ENCODE measurements around the gene EID3.

EID3 gene

DNA sequence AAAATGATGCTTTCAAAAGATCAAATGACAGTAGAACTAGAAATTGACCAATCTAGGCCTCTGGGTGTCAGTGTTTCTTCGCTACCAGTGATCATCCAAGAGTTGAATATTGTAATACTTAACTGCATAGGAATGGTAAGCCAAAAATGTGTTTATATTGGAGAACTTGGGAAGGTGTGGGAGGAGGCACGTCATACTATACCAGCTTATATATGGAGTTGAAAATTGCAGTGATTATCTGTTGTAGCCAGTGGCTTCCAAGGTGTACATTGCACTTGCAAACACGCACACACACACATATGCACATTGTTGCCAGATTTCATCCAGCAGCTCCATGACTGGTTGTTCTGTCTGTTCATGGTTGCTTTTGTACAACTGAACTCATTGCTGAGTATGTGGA lies 36.1 kb downstream of the EID3 start:
- DNase-seq (ENCODE audit: low read depth): no peak

DNA sequence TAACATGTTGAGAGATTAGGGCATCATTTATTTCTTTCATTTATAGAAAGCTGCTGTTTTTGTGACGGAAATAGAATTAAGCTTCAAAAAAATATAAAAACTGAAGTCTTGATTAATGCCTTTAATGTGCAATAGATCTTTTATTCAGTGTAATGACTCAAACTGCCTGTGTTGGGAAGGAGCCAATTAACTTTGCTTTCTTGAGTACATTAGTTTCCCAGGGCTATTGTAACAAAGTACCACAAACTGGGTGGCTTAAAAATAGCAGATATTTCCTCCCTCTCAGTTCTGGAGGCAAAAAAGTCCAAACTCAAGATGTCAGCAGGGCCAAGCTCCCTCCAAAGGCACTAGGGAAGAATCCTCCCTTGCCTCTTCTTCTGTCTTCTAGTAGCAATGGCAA lies 36.6 kb downstream of the EID3 start:
- peak; percentile 47 for DNase-seq (ENCODE audit: low read depth)

DNA sequence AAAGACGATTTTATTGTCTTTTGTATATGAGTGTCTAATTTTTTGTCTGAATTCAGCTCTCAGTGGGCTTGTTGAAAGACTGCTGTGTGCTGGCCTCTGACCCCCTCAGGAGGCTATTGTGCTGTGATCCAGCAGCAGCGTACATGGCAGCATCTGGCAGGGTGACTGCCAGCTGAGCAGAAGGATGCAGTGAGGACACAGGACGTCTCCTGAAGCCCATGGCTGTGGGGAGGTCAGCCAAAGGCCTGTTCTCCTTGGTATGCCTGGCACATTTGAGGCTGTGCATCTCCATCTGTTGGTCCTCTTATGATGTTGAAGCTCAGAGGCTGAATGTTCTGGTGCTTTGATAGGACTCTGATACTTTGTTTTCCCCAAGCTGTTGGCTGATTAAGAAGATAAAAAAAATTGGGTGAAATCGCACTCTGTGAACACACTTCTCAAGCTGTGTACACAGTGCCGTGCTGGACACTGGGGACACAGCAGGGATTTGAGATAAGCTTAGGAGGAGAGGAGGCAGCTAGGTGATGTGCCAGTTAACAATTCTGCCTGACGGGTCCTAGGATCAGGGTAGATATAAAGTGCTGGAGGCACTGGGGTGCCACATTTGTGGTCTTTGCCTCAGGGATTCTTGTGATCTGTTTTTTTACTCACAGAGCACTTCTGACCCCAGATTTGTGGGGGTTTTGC lies 37.5 kb downstream of the EID3 start:
- DNase-seq (ENCODE audit: low read depth): no peak

DNA sequence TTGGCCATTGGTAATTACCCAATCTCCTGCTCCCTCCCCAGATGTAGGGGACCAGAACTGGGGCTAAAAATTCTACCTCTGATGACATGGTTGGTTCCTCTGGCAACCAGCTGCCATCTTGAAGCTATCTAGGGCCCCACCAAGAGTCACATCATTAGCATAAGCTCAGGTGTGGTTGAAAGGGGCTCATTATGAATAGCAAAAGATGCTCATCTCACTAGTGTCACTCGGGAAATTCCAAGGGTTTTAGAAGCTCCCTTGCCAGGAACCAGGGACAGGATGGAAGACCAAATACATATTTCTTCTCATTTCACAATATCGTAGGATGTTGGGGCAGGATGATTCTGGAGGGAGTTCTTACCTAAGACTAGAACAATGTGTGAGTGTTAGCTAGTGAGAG lies 38.6 kb downstream of the EID3 start:
- no peak for DNase-seq (ENCODE audit: low read depth)

DNA sequence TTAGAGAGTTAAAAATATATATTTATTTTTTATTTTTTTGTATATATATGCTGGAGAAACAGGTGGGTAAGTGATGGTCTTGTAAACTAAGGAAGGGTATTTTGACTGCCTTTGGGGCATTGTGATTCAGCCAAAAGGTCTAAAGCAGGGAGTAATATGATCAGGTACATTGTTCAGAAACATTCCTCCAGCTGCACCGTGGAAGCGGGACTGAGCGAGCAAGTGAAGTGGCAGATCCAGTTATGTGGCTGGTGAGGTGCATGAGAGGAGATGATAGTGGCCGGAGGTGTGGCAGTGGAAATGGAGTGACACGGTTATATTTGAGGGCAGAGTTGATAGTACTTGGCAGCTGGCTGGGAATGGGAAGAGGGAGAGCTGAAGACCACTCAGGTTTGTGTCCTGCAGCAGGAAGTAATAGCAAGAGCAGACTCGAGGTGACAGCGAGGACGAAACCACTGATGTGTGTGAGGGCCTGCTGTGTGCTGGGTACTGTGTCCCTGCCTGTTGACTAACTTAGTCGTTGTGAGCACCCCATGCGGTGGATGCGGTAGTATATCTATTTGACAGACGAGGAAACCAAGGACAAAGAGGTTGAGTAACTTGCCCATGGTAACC lies 39.2 kb downstream of the EID3 start:
- no peak for DNase-seq (ENCODE audit: low read depth)

DNA sequence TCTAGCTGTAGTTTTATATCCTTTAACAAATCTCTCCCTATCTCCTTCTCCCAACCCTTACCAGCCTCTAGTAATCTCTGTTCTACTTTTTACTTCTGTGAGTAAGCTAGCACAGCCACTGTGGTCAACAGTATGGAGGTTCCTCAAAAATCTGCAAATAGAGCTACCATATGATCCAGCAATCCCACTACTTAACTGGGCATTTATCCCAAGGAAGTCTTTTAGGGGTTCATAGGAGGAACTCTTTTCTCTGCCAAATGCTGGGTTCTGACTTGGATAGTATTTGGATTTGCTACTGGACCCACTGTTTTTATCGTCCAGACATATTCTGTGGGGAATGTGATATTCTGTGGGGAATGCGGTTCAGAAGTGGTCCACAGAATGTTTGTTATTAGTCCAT lies 41.1 kb downstream of the EID3 start:
- no peak for DNase-seq (ENCODE audit: low read depth)

DNA sequence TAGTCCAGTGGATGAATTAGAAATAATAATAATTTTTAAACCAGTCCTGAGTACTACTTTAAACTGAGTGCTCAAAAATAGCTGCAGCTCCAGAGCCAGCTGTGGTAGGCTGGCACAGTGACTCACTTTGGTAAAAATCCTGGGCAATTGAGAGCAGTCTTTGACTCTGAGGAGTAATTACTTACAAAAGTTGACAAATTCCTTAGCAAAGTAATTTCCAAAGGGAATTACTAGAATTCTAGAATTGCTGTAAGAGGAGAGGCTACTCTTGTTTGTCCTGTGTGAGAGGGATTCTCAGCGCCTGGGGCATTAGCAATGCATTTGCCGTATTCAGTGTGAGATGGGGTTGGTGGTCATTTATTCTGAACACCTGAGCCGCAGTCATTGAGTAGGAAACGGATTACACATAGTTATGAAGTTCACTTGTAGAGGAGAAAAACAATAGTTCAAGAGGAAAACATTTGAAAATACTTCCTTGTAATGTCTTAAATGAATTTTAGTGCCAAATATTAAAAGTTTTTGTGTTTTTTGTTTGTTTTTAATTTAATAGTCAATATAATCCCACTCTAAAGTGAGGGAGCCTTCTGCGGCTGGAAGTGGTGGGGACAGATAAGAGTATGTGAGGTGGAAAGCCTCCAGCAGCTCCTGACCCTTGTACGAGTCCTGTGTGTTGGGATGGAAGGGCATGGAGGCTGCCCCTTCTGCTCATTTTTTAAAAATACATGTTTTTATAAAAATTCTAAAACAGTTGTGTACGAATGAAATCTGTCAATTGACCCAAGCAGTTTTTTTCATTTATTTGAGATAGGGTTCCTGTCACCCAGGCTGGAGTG lies 41.9 kb downstream of the EID3 start:
- DNase-seq (ENCODE audit: low read depth): no peak

DNA sequence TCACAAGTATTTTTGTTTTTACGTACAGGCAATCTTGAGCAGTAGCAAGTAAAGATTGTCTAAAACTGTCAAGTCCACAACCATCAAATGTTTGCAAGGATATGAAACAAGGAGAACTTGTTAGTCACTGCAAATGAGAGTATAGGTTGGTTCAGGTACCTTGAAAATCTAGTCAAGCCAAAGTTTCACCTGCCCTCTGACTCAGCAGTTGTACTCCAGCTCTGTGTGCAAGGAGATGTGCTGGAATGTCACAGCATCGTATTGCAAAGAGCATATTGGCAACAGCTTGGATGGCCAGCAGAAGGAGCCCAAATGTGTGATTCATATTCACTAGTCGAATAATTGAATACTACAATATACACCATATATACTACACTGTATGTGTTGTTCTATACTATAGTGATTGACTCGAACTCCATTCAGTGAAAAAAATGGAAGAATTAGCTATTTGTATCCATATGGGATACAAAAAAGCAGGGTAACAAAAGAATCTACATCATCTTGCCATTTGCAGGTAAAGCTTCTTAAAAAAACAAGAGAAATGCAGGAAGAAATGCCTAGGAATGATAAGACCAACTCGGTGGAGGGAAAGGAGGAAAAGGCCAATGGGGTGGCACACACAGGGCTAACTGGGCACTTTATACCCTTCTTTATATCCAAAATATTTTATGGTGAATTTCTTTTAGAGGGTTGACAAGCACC lies 44.0 kb downstream of the EID3 start:
- peak; percentile 45 for DNase-seq (ENCODE audit: low read depth)

DNA sequence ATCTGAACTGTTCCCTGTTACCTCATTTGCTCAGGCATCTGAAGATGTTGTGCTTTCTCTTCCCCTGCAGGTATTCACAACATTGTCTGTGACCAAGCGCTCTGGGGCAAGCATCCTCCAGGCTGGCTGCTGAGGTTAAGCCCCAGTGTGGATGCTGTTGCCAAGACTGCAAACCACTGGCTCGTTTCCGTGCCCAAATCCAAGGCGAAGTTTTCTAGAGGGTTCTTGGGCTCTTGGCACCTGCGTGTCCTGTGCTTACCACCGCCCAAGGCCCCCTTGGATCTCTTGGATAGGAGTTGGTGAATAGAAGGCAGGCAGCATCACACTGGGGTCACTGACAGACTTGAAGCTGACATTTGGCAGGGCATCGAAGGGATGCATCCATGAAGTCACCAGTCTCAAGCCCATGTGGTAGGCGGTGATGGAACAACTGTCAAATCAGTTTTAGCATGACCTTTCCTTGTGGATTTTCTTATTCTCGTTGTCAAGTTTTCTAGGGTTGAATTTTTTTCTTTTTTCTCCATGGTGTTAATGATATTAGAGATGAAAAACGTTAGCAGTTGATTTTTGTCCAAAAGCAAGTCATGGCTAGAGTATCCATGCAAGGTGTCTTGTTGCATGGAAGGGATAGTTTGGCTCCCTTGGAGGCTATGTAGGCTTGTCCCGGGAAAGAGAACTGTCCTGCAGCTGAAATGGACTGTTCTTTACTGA lies 44.9 kb downstream of the EID3 start:
- no peak for DNase-seq (ENCODE audit: low read depth)

DNA sequence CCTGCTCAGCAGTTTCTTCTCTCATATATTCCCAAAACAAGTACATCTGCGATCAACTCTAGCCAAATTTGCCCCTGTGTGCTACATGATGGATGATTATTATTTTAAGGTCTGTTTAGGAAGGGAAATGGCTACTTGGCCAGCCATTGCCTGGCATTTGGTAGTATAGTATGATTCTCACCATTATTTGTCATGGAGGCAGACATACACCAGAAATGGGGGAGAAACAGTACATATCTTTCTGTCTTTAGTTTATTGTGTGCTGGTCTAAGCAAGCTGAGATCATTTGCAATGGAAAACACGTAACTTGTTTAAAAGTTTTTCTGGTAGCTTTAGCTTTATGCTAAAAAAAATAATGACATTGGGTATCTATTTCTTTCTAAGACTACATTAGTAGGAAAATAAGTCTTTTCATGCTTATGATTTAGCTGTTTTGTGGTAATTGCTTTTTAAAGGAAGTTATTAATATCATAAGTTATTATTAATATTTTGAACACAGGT lies 45.5 kb downstream of the EID3 start:
- DNase-seq (ENCODE audit: low read depth): no peak

DNA sequence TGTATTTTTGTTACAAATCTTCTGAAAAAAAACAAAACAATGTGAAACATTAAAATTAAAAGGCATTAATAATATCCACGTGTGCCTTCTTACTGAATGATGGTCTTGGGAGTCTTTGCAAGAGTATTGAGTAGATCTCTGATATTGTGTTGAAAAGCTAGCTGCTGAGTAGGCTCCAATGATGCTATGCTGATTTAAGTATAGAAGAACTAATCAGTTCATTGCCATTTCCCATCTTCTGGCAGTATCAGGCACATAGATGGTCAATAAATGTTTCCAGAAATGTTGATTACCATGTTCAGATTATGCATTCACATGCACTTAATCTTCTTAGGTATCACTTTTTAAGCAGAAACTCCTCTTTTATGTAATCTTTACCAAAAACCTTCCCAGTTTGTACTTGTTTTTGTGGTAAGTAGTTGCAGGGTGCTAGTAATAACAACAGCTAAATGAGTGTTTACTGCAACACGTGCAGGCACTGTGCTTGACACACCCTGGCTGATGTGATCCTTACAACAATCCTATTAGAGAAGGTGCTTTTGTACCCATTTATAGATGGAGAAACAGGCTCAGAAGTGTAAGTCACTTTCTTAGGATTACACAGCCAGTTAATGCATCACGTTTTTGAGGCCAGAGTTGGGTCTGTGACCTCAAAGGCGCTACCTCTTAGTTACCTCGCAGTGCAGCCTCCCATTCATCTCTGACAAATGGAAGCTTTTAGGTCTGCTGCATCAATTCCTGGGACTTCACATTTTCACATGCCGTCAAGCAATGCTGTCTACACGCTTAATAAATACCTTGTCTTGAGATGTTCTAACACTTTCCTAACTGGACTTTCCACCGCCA lies 46.9 kb downstream of the EID3 start:
- no peak for DNase-seq (ENCODE audit: low read depth)

DNA sequence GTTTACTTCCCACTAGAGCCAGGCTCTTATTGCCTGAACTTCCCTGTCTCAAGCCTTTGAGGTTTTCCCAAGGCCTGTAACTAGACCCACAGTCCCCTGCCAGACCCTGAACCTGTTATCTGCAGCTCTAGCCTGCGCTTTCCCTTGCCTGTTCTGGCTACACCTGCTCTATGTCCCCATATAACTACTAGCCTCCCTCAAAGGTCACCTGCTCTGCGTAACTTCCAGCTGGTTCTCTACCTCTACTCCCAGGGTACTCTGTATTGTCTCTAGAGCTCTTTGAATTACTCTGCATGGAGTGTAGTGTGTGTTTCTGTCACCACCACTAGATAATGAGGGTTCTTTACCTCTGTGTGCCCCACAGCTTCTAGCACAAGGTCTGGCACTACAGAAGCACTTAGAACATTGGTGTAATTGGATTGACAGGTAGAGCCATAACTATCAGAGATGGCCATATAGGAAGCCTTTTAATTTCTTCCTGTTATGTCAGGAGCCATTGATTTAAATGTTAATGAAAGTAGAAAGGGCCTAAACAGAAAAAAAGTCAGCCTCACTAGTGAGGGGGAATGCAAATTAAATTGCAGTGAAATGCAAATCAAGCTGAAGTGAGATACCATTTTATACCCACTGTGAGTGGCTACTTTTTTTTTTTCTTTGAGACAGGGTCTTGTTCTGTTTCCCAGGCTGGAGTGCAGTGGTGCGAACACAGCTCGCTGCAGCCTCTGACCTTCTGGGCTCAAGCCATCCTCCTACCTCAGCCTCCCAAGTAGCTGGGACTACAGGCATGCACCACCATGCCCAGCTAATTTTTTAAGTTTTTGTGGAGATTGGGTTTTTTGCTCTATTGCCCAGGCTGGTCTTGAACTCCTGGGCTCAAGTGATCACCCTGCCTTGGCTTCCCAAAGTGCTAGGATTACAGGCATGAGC lies 47.8 kb downstream of the EID3 start:
- no peak for DNase-seq (ENCODE audit: low read depth)

DNA sequence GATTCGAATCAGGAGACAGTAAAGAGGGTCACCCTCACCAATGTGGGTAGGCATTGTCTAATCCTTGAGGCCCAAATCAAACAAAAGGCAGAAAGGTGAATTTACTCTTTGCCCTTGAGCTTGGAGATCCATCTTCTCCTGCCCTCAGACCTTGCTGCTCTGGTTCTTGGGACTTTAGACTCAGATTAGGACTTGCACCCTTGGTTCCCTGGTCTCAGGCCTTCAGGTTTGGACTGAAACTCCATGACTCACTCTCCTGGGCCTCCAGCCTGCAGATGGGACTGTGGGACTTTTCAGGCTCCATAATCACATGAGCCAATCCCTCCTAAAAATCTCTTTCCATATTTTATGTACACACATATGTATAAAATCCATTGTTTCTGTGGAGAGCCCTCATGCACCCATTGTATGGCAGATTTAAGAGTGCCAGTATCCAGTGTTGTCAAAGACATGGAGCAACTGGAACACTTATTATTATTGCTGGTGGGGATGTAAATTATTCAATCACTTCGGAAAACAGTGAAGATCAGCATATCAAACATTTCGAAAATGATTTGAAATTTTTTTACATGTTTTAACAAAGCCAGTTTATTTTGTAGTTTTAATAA lies 48.7 kb downstream of the EID3 start:
- peak; percentile 61 for DNase-seq (ENCODE audit: low read depth)

DNA sequence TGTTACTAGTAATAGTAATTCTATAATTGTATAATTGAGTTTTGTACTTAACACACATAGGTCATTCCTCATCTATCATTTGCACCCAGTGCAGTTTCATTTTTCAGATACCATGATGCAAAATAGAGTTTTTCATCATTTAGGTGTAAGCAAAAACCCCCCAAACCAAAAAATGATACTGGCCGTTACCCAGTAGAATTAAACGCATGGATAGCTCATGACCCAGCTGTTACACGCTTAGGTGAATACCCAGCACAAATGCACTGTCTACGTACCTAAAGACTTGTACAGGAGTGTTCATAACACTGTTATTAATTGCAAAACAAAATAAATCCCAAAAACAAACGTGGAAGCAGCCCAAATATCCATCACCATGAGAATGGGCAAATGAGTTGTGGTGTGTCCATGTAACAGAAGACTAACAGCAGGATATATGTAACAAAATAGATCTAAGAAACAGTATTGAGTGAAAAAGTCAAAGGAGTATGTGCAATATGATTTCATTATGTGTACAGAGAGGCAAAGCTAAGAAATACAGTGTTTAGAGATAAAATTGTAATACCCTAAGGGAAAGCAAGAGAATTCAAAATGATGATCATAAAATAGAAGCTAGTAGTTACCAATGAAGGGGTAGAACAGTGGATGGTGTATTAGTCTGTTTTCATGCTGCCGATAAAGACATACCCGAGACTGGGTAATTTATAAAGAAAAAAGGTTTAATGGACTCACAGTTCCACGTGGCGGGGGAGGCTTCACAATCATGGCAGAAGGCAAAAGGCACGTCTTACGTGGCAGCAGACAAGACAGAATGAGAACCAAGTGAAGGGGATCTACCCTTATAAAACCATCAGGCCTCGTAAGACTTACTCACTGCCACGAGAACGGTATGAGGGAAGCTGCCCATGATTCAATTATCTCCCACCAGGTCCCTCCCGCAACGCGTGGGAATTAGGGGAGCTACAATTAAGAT lies 49.8 kb downstream of the EID3 start:
- DNase-seq (ENCODE audit: low read depth): no peak

DNA sequence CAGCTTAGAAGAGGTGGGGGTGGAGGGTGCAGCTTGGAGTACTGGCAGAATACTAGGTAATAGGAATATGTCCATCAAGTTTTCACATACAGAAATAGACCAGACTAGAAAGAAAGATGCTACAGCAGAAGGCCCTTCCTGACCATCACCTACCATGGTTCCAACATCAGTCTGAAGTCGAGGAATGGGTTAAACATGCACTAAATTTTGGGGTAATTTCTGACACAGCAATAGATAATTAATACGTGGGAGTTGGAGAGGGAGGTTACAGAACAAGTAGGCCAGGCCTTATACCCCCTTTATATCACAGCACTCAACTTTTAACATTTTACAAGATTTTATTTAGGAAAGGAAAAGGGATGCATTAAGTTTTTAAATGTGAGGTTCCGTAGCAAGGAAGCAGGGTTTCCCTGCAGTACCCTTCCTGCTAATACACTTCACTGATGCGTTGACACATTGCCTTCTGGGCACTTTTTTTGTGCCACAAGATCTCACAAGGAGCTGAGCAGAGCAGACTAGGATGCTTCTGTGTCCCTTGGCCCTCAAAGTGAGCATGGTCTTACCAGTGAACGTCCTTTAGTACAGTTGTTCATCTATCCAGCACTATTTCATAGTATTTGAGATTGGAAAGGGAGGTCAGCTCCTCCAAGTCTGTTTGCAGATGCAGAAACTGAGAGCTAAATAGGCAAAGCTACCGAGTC lies 50.8 kb downstream of the EID3 start:
- no peak for DNase-seq (ENCODE audit: low read depth)

All from EH (cell line).